Non-pigmented ciliary epithelial cell (primary cell): Measurements from ENCODE around the gene ARHGEF25.
"Not testable (repeated sequence)": the region's sequence is repeated elsewhere in the genome, so short reads cannot be mapped to it uniquely, and the experiment has no call there.

Experiments used
- DNase-seq: peaks from one replicate; pipeline ENCODE4 v3.0.0-alpha.2; 2010; ENCODE audit warnings: low read depth

The ARHGEF25 gene

GRCh38 chr12:57622293-57623245 is 11.3 kb downstream of the ARHGEF25 start:
- no peak for DNase-seq

GRCh38 chr12:57623385-57623784 is 12.2 kb downstream of the ARHGEF25 start:
- DNase-seq: no peak

- no peak for DNase-seq
Observed at GRCh38 chr12:57623811-57624390, 12.7 kb downstream of the ARHGEF25 start.

GRCh38 chr12:57624441-57625220 is 13.4 kb downstream of the ARHGEF25 start:
- no peak for DNase-seq

GRCh38 chr12:57625261-57626032 is 14.2 kb downstream of the ARHGEF25 start:
- no peak for DNase-seq

GRCh38 chr12:57626111-57626920 is 15.1 kb downstream of the ARHGEF25 start:
- DNase-seq: no peak

- no peak for DNase-seq
Observed at GRCh38 chr12:57626921-57627445, 15.7 kb downstream of the ARHGEF25 start.

- no peak for DNase-seq
Observed at GRCh38 chr12:57627501-57628279, 16.5 kb downstream of the ARHGEF25 start.

GRCh38 chr12:57628280-57629191 is 17.3 kb downstream of the ARHGEF25 start:
- DNase-seq: no peak

GRCh38 chr12:57629897-57630471 is 18.7 kb downstream of the ARHGEF25 start:
- DNase-seq: no peak

- DNase-seq: no peak
Observed at GRCh38 chr12:57630891-57631433, 19.7 kb downstream of the ARHGEF25 start.

GRCh38 chr12:57631566-57632072 is 20.4 kb downstream of the ARHGEF25 start:
- DNase-seq: no peak

- no peak for DNase-seq
Observed at GRCh38 chr12:57632073-57632957, 21.1 kb downstream of the ARHGEF25 start.

- DNase-seq: no peak
Observed at GRCh38 chr12:57632958-57633840, 22.0 kb downstream of the ARHGEF25 start, which contains the start of gene B4GALNT1. TSS of gene B4GALNT1 (minus strand) at chr12:57633201. CDS start at chr12:57632132, 1,069 bp downstream.

GRCh38 chr12:57636731-57637130 is 25.5 kb downstream of the ARHGEF25 start:
- not testable (repeated sequence) for DNase-seq

- no peak for DNase-seq
Observed at GRCh38 chr12:57637364-57637763, 26.1 kb downstream of the ARHGEF25 start.
